ENCODE measurements around the gene RPUSD3.

RPUSD3 gene

GRCh38 chr3:9843715-9844438 lies at the start of gene RPUSD3:
TSS of gene RPUSD3 (minus strand) at chr3:9844008. CDS start at chr3:9843990, 18 bp downstream.
- peak; percentile 97 for DNase-seq (ENCODE audit: low read depth)
- H3K4me3 ChIP-seq (replicated peaks; ENCODE audit: low read depth, low read length) = peak within 1 kb of the TSS; percentile 94
- TF ChIP-seq, protein P1, sequence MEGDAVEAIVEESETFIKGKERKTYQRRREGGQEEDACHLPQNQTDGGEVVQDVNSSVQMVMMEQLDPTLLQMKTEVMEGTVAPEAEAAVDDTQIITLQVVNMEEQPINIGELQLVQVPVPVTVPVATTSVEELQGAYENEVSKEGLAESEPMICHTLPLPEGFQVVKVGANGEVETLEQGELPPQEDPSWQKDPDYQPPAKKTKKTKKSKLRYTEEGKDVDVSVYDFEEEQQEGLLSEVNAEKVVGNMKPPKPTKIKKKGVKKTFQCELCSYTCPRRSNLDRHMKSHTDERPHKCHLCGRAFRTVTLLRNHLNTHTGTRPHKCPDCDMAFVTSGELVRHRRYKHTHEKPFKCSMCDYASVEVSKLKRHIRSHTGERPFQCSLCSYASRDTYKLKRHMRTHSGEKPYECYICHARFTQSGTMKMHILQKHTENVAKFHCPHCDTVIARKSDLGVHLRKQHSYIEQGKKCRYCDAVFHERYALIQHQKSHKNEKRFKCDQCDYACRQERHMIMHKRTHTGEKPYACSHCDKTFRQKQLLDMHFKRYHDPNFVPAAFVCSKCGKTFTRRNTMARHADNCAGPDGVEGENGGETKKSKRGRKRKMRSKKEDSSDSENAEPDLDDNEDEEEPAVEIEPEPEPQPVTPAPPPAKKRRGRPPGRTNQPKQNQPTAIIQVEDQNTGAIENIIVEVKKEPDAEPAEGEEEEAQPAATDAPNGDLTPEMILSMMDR (IDR thresholded peaks at IDR 0.05; ENCODE audit: low read length, missing control alignments) = no peak

- TF ChIP-seq, protein P1 (IDR thresholded peaks at IDR 0.05; ENCODE audit: low read length, missing control alignments) = no peak
- peak overlapping the region; percentile 94 for H3K4me3 ChIP-seq (replicated peaks; ENCODE audit: low read depth, low read length)
- DNase-seq (ENCODE audit: low read depth) = no peak
Observed at GRCh38 chr3:9891072-9891622, 47.3 kb upstream of the RPUSD3 start.

GRCh38 chr3:9890249-9891071 lies 46.7 kb upstream of the RPUSD3 start, which contains the start of gene JAGN1:
TSS of gene JAGN1 (plus strand) at chr3:9890610. CDS start at chr3:9890723, 113 bp downstream.
- H3K4me3 ChIP-seq (replicated peaks; ENCODE audit: low read depth, low read length) = peak within 1 kb of the TSS; percentile 94
- TF ChIP-seq, protein P1 (IDR thresholded peaks at IDR 0.05; ENCODE audit: low read length, missing control alignments) = no peak
- DNase-seq (ENCODE audit: low read depth) = peak; percentile 90

DNA sequence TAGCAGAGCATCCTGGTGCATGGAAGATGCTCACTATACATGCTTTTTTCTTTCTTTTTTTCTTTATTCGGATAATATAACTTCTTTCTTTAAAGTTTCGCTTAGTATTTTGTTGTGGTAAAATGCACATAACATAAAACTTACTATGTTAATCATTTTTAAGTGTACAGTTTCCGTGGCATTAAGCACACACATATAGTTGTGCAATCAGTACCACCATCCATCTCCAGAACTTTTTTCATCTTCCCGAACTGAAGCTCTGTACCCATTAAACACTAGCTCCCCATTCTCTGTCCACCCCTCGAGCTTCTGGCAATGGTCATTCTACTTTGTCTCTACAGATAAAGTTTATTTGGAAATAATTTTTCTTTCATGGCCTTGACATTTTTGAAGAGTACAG lies 45.6 kb upstream of the RPUSD3 start:
- no peak overlapping the region for H3K4me3 ChIP-seq (replicated peaks; ENCODE audit: low read depth, low read length)
- no peak for DNase-seq (ENCODE audit: low read depth)
- TF ChIP-seq, protein P1 (IDR thresholded peaks at IDR 0.05; ENCODE audit: low read length, missing control alignments) = no peak

GRCh38 chr3:9888540-9888939 lies 44.7 kb upstream of the RPUSD3 start:
- H3K4me3 ChIP-seq (replicated peaks; ENCODE audit: low read depth, low read length) = no peak overlapping the region
- DNase-seq (ENCODE audit: low read depth) = no peak
- TF ChIP-seq, protein P1 (IDR thresholded peaks at IDR 0.05; ENCODE audit: low read length, missing control alignments) = no peak

DNA sequence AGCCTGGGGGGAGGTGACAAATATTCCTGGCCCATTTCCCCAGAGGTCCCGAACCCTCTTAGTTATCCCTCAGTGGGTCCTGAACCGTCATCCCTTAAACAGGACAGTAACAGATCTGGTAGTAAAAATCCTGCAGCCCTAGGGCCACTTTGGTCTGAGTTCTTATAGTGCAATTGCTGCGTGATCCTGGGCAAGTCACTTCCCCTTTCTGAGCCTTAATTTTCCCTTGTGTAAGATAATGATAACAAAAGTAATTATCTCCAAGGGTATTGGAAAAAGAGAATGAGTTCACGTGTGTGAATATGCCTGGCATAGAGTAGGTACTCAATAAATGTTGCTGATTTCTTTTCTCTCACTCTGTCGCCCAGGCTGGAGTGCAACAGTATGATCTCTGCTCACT lies 43.7 kb upstream of the RPUSD3 start:
- TF ChIP-seq, protein P1 (IDR thresholded peaks at IDR 0.05; ENCODE audit: low read length, missing control alignments) = no peak
- no peak for DNase-seq (ENCODE audit: low read depth)
- H3K4me3 ChIP-seq (replicated peaks; ENCODE audit: low read depth, low read length) = no peak overlapping the region
